Heart left ventricle (tissue), 16 donors: ENCODE measurements around the gene CUL5. TPM values are rescaled to one million over a fixed set of nuclear protein-coding genes. Genes with fewer than 3 reads are reported as not detected.

Experiments
- ATAC-seq, 4 donors: fragments of 200-7000 bp; cut with Tn5 transposase; one replicate each; pipeline ENCODE4 v1.9.1; 2020 to 2022; ENCODE audit warnings: moderate library complexity in 4 of 4, mild to moderate bottlenecking in 3 of 4, moderate number of reproducible peaks in 1 of 4
- DNase-seq, 5 donors: peaks; one replicate each; pipeline ENCODE4 v3.0.0-alpha.2; 2020
- H3K27ac ChIP-seq, 12 donors: fragments of 200-600 bp; sonication (generic) in 4 of 12; one replicate each; pipeline versions ENCODE4 v1.5.0 to v1.8.0; 2016 to 2022; ENCODE audit warnings: mild to moderate bottlenecking in 2 of 12
- H3K27me3 ChIP-seq, 9 donors: fragments of 200-600 bp; sonication (generic) in 2 of 9; one replicate each; pipeline versions ENCODE4 v1.5.1 to v1.8.0; 2016 to 2022; ENCODE audit warnings: mild to moderate bottlenecking in 3 of 9
- H3K36me3 ChIP-seq, 9 donors: fragments of 200-600 bp; sonication (generic) in 2 of 9; one replicate each; pipeline versions ENCODE4 v1.5.0 to v1.8.0; 2018 to 2022; ENCODE audit warnings: mild to moderate bottlenecking in 2 of 9
- H3K4me1 ChIP-seq, 12 donors: fragments of 200-600 bp; sonication (generic) in 4 of 12; one replicate each; pipeline versions ENCODE4 v1.5.0 to v1.8.0; 2016 to 2022; ENCODE audit warnings: mild to moderate bottlenecking in 3 of 12
- H3K4me3 ChIP-seq, 12 donors: fragments of 200-600 bp; sonication (generic) in 4 of 12; one replicate each; pipeline versions ENCODE4 v1.5.0 to v1.8.0; 2017 to 2022; ENCODE audit warnings: mild to moderate bottlenecking in 9 of 12, moderate library complexity in 4 of 12
- H3K9me3 ChIP-seq, 12 donors: fragments of 200-600 bp; sonication (generic) in 4 of 12; one replicate each; pipeline versions ENCODE4 v1.5.0 to v1.8.0; 2016 to 2022; ENCODE audit warnings: mild to moderate bottlenecking in 1 of 12
- POLR2A ChIP-seq, 2 donors: fragments of 450-650 bp; IDR thresholded peaks; one replicate each; pipeline ENCODE4 v1.6.1; 2017; ENCODE audit warnings: antibody characterized with exemption in 2 of 2, mild to moderate bottlenecking in 2 of 2, moderate library complexity in 2 of 2
- WGBS, 4 donors: extraction: QIAGEN DNeasy Blood & Tissue Kit in 2 of 4; methylation state at CpG; one replicate each; pipeline versions ENCODE4 v1.1.5 to v1.1.7; 2013 to 2018; 5-methylcytosine and 5-hydroxymethylcytosine counted together
- intact Hi-C, 10 donors: fragments of 100-400 bp; cut with DNase I; formaldehyde crosslinking; loops; one replicate each; pipeline versions ENCODE4 v1.11.1 to v1.14.2; 2022
- polyA plus RNA-seq, 2 donors: library from polyadenylated mRNA; stranded (reverse); fragments of 200-250 nt; gene quantifications; one replicate each; pipeline ENCODE4 v1.2.3, GENCODE V29; 2013
- total RNA-seq, 9 donors: library from RNA; depleted of rRNA in 2 of 9; stranded (reverse); fragments of >200 nt in 2 of 9; fragmentation: NEBNext Ultra II Directional in 3 of 9; extraction: Animal tissue kit (Norgen Biotek cat#: 25700) in 3 of 9; gene quantifications; one replicate each; pipeline versions ENCODE4 v1.1.0 to v1.2.4, GENCODE V29; 2016 to 2023
- TF ChIP-seq, protein P1 (sequence below), 12 donors: fragments of 200-600 bp; sonication (generic) in 4 of 12; IDR thresholded peaks; one replicate each; pipeline versions ENCODE4 v1.5.0 to v1.8.0; 2018 to 2022; ENCODE audit warnings: antibody characterized with exemption in 12 of 12, mild to moderate bottlenecking in 5 of 12
- donor health status: ischemic (EF 13 %, LVEDD 7.1; RV severe dilation, severe dysfunction).
- donor health status: healthy with polysubstance abuse.
- donor health status: DM: no; HTN: yes; CAD: no.
- donor health status: DM: no; HTN: no; CAD: no.
- donor health status: ischemic (EF 25% LVEDD 6.9; RV normal size, moderate dysfunction).
- donor health status: ischemic (EF 25% LVEDD 5.7; RV mildly dilated, moderate dysfunction).
- donor health status: healthy.
- donor health status: DM: yes; HTN: yes; CAD: no.
- donor health status: ischemic (EF 35%, LVEDD 5.7; RV mildly dilated, moderate dysfunction).
- donor health status: nonischemic (EF 11% LVEDD 7.7; RV severe dilation, severe dysfunction).
- donor health status: DM: yes; HTN: yes; CAD: no.
- donor health status: PGD.
- donor health status: ischemic (EF 29% LVEDD 5.4; RV normal size, mild dysfunction).
- donor health status: nonischemic (EF 23%, LVEDD 6.1; RV moderate dilation, normal function).

The CUL5 gene
- total and polyA plus RNA-seq, 11 donors, result 6.0 to 46.0 (median 35.2) TPM

DNA sequence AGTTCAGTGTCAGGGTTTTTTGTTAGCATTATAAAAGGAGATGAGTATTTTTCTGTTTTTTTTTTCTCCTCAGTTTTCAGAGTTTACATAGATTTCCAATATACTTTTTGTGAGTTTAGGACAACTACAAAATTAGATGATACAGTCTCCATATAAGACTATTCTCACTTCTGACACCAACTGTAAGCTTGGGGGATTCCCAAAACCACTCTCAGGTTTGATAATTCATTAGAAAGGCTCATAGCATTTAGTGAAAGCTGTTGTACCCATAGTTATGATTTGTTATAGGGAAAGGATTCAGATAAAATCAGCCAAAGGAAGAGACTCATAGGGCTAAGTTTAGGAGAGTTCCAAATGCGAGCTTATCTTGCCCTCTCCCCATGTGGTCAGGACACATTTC lies 24.1 kb downstream of the CUL5 start:
- H3K36me3 ChIP-seq, result peaks cover 0 to 42% (median 37%) of the 10 kb centered on the region in 9 donors
- intact Hi-C loops, result no loop called here
- DNase-seq, result no peak
- no peak overlapping the region for H3K27ac ChIP-seq
- TF ChIP-seq, protein P1, sequence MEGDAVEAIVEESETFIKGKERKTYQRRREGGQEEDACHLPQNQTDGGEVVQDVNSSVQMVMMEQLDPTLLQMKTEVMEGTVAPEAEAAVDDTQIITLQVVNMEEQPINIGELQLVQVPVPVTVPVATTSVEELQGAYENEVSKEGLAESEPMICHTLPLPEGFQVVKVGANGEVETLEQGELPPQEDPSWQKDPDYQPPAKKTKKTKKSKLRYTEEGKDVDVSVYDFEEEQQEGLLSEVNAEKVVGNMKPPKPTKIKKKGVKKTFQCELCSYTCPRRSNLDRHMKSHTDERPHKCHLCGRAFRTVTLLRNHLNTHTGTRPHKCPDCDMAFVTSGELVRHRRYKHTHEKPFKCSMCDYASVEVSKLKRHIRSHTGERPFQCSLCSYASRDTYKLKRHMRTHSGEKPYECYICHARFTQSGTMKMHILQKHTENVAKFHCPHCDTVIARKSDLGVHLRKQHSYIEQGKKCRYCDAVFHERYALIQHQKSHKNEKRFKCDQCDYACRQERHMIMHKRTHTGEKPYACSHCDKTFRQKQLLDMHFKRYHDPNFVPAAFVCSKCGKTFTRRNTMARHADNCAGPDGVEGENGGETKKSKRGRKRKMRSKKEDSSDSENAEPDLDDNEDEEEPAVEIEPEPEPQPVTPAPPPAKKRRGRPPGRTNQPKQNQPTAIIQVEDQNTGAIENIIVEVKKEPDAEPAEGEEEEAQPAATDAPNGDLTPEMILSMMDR (IDR thresholded peaks at IDR 0.05), result no peak
- no peak for TF ChIP-seq POLR2A (IDR thresholded peaks at IDR 0.05)
- H3K9me3 ChIP-seq, result peaks cover 0 to 6% (median 0%) of the 10 kb centered on the region in 12 donors
- H3K4me3 ChIP-seq, result no peak overlapping the region
- no peak for ATAC-seq
- 82 to 93% (median 86%) methylated on average over 1 of the region's 1 CpG for WGBS, 4 donors
- no peaks in the 10 kb centered on the region for H3K27me3 ChIP-seq
- H3K4me1 ChIP-seq, result peaks cover 0 to 24% (median 1%) of the 10 kb centered on the region in 12 donors

DNA sequence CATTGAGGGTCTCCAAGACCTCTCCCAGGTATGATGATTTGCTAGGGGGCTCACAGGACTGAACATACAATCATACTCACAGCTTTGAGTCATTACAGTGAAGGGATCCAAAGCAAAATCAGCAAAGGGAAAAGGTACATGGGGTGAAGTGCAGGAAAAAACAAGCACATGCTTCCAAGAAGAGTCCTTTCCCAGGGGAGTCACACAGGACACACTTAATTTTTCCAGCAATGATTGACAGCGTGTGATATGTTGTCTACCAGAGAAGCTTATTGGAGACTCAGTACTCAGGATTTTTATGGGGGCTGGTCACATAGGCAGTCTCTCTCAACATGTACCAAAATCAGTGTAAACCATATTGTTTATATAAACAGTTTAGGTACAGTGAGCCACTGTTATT lies 25.3 kb downstream of the CUL5 start:
- H3K36me3 ChIP-seq, result peaks cover 0 to 52% (median 44%) of the 10 kb centered on the region in 9 donors
- WGBS, 4 donors, result 71 to 79% (median 73%) methylated on average over 1 of the region's 1 CpG
- ATAC-seq, result no peak
- H3K27me3 ChIP-seq, result no peaks in the 10 kb centered on the region
- DNase-seq, result no peak
- intact Hi-C loops, result no loop called here
- H3K27ac ChIP-seq, result no peak overlapping the region
- H3K9me3 ChIP-seq, result peaks cover 0 to 6% (median 0%) of the 10 kb centered on the region in 12 donors
- no peak overlapping the region for H3K4me3 ChIP-seq
- TF ChIP-seq POLR2A (IDR thresholded peaks at IDR 0.05), result no peak
- TF ChIP-seq, protein P1 (IDR thresholded peaks at IDR 0.05), result no peak
- peaks cover 0 to 24% (median 1%) of the 10 kb centered on the region in 12 donors for H3K4me1 ChIP-seq

DNA sequence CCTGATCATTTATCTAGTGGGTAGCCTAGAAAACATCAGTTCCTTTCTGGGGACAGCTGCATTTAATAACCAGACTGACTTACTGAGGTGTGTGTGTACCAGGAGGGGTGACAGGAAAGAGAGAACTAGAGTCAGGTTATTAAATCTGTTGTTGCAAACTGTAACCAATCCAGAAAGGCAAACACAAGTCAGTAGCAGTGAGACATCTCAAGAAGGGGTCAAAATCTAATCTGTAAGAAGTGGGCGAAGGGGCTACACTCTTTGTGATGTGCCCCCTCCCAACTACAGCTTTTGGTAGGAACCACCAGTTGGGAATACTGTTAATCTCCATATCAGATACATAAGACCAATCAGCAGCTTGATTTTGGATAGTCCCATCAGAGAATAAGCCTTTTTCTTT lies 26.3 kb downstream of the CUL5 start:
- Histone ChIP-seq H3K9me3 (peaks cover 0 to 6% (median 0%) of the 10 kb centered on the region in 12 donors), H3K27me3 (no peaks in the 10 kb centered on the region), H3K36me3 (peaks cover 0 to 61% (median 49%) of the 10 kb centered on the region in 9 donors), H3K4me1 (peaks cover 0 to 24% (median 1%) of the 10 kb centered on the region in 12 donors), H3K27ac (no peak overlapping the region), H3K4me3 (no peak overlapping the region)
- TF ChIP-seq, protein P1 (IDR thresholded peaks at IDR 0.05), result no peak
- no peak for TF ChIP-seq POLR2A (IDR thresholded peaks at IDR 0.05)
- WGBS, 4 donors, result 100% methylated on average over 1 of the region's 1 CpG
- ATAC-seq (no peak), DNase-seq (no peak)
- intact Hi-C loops, result no loop called here

DNA sequence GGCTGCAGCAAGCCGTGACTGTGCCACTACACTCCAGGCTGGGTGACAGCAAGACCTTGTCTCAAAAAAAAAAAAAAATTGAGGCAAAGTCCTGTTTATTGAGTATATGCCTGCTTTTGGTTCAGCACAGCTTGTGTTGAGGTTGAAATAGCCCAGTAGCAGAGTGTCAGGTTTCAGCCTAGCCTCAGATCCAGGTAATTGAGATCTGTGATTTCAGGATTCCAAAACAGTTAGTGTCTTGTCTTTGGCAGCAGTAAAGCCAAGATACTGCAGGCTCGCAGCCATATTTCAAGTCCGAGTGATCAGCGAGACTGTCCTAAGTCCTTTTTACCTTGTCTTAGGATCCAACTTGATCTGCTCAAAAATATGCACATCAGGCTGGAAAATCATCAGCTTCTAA lies 27.0 kb downstream of the CUL5 start:
- peaks cover 0 to 6% (median 0%) of the 10 kb centered on the region in 12 donors for H3K9me3 ChIP-seq
- ATAC-seq, result no peak
- no peak for TF ChIP-seq POLR2A (IDR thresholded peaks at IDR 0.05)
- TF ChIP-seq, protein P1 (IDR thresholded peaks at IDR 0.05), result no peak
- 59 to 72% (median 70%) methylated on average over 4 of the region's 4 CpGs for WGBS, 4 donors
- H3K4me1 ChIP-seq, result peaks cover 0 to 24% (median 1%) of the 10 kb centered on the region in 12 donors
- no peak overlapping the region for H3K27ac ChIP-seq
- no peak overlapping the region for H3K4me3 ChIP-seq
- intact Hi-C loops, result no loop called here
- no peaks in the 10 kb centered on the region for H3K27me3 ChIP-seq
- DNase-seq, result no peak
- peaks cover 0 to 65% (median 51%) of the 10 kb centered on the region in 9 donors for H3K36me3 ChIP-seq
